ENCODE measurements around the gene TNRC6B.

TNRC6B gene

GRCh38 chr22:40364431-40364830 is 186.7 kb downstream of the TNRC6B start:
- Histone ChIP-seq H4K91ac (ENCODE audit: low read length) (no peak overlapping the region), H3K18ac (ENCODE audit: low read depth in 1 of 2, low read length in 2 of 2) (no peak overlapping the region), H3K4ac (ENCODE audit: low read depth in 1 of 2, low read length in 2 of 2) (no peak overlapping the region), H3K4me1 (ENCODE audit: control insufficient read depth, insufficient read depth, low read depth, low read length) (peaks cover 8% of the 10 kb centered on the region), H3K14ac (ENCODE audit: low read length in 2 of 2) (no peak overlapping the region), H3K9me3 (ENCODE audit: control insufficient read depth, low read length) (no peaks in the 10 kb centered on the region), H3K9ac (ENCODE audit: low read length) (no peak overlapping the region), H3K79me1 (replicated peaks; ENCODE audit: low read length, poor library complexity, severe bottlenecking) (peaks cover 17% of the 10 kb centered on the region), H3K4me3 (ENCODE audit: insufficient read depth in 1 of 2, low read depth in 1 of 2, low read length in 2 of 2) (no peak overlapping the region), H3K23ac (ENCODE audit: low read length in 2 of 2) (no peak overlapping the region), H3K27ac (ENCODE audit: low read length, poor library complexity, severe bottlenecking) (peak overlapping the region; percentile 3), H3K4me2 (ENCODE audit: low read length, poor library complexity, severe bottlenecking) (no peak overlapping the region), H2BK120ac (ENCODE audit: low read depth, low read length) (no peak overlapping the region), H2AK5ac (ENCODE audit: low read length, severe bottlenecking) (peak overlapping the region; percentile 2), H2BK5ac (ENCODE audit: low read depth, low read length, poor library complexity, severe bottlenecking) (no peak overlapping the region), H2BK15ac (ENCODE audit: low read depth, poor library complexity, severe bottlenecking) (no peak overlapping the region), H4K8ac (ENCODE audit: low read length) (no peak overlapping the region), H3K36me3 (ENCODE audit: control insufficient read depth in 1 of 2, insufficient read depth in 2 of 2, low read depth in 1 of 2, low read length in 2 of 2) (peaks cover 51 to 85% of the 10 kb centered on the region in 2 experiments), H2BK12ac (ENCODE audit: low read length in 2 of 2) (no peak overlapping the region), H2AFZ (ENCODE audit: low read depth, low read length) (no peak overlapping the region), H3K27me3 (ENCODE audit: control insufficient read depth in 1 of 2, insufficient read depth in 1 of 2, low read length in 2 of 2) (no peaks in the 10 kb centered on the region)
- no peak for DNase-seq
- 79% methylated on average over 1 of the region's 1 CpG for WGBS

GRCh38 chr22:40366068-40366467 is 188.3 kb downstream of the TNRC6B start:
- Histone ChIP-seq H3K4ac (ENCODE audit: low read depth in 1 of 2, low read length in 2 of 2) (no peak overlapping the region), H3K4me2 (ENCODE audit: low read length, poor library complexity, severe bottlenecking) (no peak overlapping the region), H3K27ac (ENCODE audit: low read length, poor library complexity, severe bottlenecking) (no peak overlapping the region), H3K14ac (ENCODE audit: low read length in 2 of 2) (no peak overlapping the region), H4K8ac (ENCODE audit: low read length) (no peak overlapping the region), H2AK5ac (ENCODE audit: low read length, severe bottlenecking) (no peak overlapping the region), H2AFZ (ENCODE audit: low read depth, low read length) (no peak overlapping the region), H3K4me1 (ENCODE audit: control insufficient read depth, insufficient read depth, low read depth, low read length) (peaks cover 9% of the 10 kb centered on the region), H3K4me3 (ENCODE audit: insufficient read depth in 1 of 2, low read depth in 1 of 2, low read length in 2 of 2) (no peak overlapping the region), H3K23ac (ENCODE audit: low read length in 2 of 2) (no peak overlapping the region), H2BK120ac (ENCODE audit: low read depth, low read length) (no peak overlapping the region), H2BK5ac (ENCODE audit: low read depth, low read length, poor library complexity, severe bottlenecking) (no peak overlapping the region), H3K18ac (ENCODE audit: low read depth in 1 of 2, low read length in 2 of 2) (no peak overlapping the region), H4K91ac (ENCODE audit: low read length) (no peak overlapping the region), H2BK15ac (ENCODE audit: low read depth, poor library complexity, severe bottlenecking) (no peak overlapping the region), H3K36me3 (ENCODE audit: control insufficient read depth in 1 of 2, insufficient read depth in 2 of 2, low read depth in 1 of 2, low read length in 2 of 2) (peaks cover 37 to 69% of the 10 kb centered on the region in 2 experiments), H3K9me3 (ENCODE audit: control insufficient read depth, low read length) (no peaks in the 10 kb centered on the region), H3K27me3 (ENCODE audit: control insufficient read depth in 1 of 2, insufficient read depth in 1 of 2, low read length in 2 of 2) (no peaks in the 10 kb centered on the region), H3K9ac (ENCODE audit: low read length) (no peak overlapping the region), H2BK12ac (ENCODE audit: low read length in 2 of 2) (no peak overlapping the region), H3K79me1 (replicated peaks; ENCODE audit: low read length, poor library complexity, severe bottlenecking) (peaks cover 10% of the 10 kb centered on the region)
- WGBS = 98% methylated on average over 2 of the region's 2 CpGs
- no peak for DNase-seq

GRCh38 chr22:40367342-40367741 is 189.6 kb downstream of the TNRC6B start:
- H2BK12ac ChIP-seq (ENCODE audit: low read length in 2 of 2) = no peak overlapping the region
- no peak overlapping the region for H4K91ac ChIP-seq (ENCODE audit: low read length)
- no peak overlapping the region for H3K4me3 ChIP-seq (ENCODE audit: insufficient read depth in 1 of 2, low read depth in 1 of 2, low read length in 2 of 2)
- no peak overlapping the region for H3K9ac ChIP-seq (ENCODE audit: low read length)
- no peak overlapping the region for H2BK5ac ChIP-seq (ENCODE audit: low read depth, low read length, poor library complexity, severe bottlenecking)
- H3K4me1 ChIP-seq (ENCODE audit: control insufficient read depth, insufficient read depth, low read depth, low read length) = peaks cover 9% of the 10 kb centered on the region
- no peak overlapping the region for H3K23ac ChIP-seq (ENCODE audit: low read length in 2 of 2)
- H4K8ac ChIP-seq (ENCODE audit: low read length) = no peak overlapping the region
- H3K14ac ChIP-seq (ENCODE audit: low read length in 2 of 2) = no peak overlapping the region
- no peak for DNase-seq
- H2BK15ac ChIP-seq (ENCODE audit: low read depth, poor library complexity, severe bottlenecking) = no peak overlapping the region
- peaks cover 28 to 56% of the 10 kb centered on the region in 2 experiments for H3K36me3 ChIP-seq (ENCODE audit: control insufficient read depth in 1 of 2, insufficient read depth in 2 of 2, low read depth in 1 of 2, low read length in 2 of 2)
- H3K4me2 ChIP-seq (ENCODE audit: low read length, poor library complexity, severe bottlenecking) = no peak overlapping the region
- no peak overlapping the region for H3K4ac ChIP-seq (ENCODE audit: low read depth in 1 of 2, low read length in 2 of 2)
- H3K18ac ChIP-seq (ENCODE audit: low read depth in 1 of 2, low read length in 2 of 2) = no peak overlapping the region
- no peaks in the 10 kb centered on the region for H3K27me3 ChIP-seq (ENCODE audit: control insufficient read depth in 1 of 2, insufficient read depth in 1 of 2, low read length in 2 of 2)
- H2AFZ ChIP-seq (ENCODE audit: low read depth, low read length) = no peak overlapping the region
- H3K27ac ChIP-seq (ENCODE audit: low read length, poor library complexity, severe bottlenecking) = no peak overlapping the region
- no peak overlapping the region for H2AK5ac ChIP-seq (ENCODE audit: low read length, severe bottlenecking)
- H2BK120ac ChIP-seq (ENCODE audit: low read depth, low read length) = no peak overlapping the region
- WGBS = 93% methylated on average over 5 of the region's 6 CpGs
- peaks cover 8% of the 10 kb centered on the region for H3K79me1 ChIP-seq (replicated peaks; ENCODE audit: low read length, poor library complexity, severe bottlenecking)
- no peaks in the 10 kb centered on the region for H3K9me3 ChIP-seq (ENCODE audit: control insufficient read depth, low read length)

DNA sequence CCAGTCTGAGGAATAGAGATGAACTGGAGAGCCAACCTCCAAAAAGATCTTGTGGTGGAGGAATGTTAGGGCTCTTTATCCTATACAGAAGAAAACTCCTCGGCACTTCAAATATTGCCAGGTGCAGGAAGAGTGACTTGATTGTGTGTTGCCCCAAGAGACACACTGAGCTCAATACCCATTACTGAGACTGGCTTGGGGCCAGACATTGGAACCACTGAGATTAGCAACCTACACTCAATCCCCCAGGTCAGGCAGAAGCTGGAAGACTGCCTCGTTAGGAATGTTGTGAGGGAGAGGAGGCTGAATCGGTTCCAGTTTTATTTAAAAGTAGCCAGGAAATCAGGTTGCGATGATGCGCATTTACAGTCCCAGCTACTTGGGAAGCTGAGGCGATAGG is 190.3 kb downstream of the TNRC6B start:
- Histone ChIP-seq H3K14ac (ENCODE audit: low read length in 2 of 2) (no peak overlapping the region), H3K79me1 (replicated peaks; ENCODE audit: low read length, poor library complexity, severe bottlenecking) (peaks cover 10% of the 10 kb centered on the region), H2BK120ac (ENCODE audit: low read depth, low read length) (no peak overlapping the region), H2AFZ (ENCODE audit: low read depth, low read length) (no peak overlapping the region), H3K4me1 (ENCODE audit: control insufficient read depth, insufficient read depth, low read depth, low read length) (peaks cover 7% of the 10 kb centered on the region), H3K23ac (ENCODE audit: low read length in 2 of 2) (no peak overlapping the region), H2BK15ac (ENCODE audit: low read depth, poor library complexity, severe bottlenecking) (no peak overlapping the region), H3K4ac (ENCODE audit: low read depth in 1 of 2, low read length in 2 of 2) (no peak overlapping the region), H4K8ac (ENCODE audit: low read length) (no peak overlapping the region), H3K9me3 (ENCODE audit: control insufficient read depth, low read length) (no peaks in the 10 kb centered on the region), H3K4me2 (ENCODE audit: low read length, poor library complexity, severe bottlenecking) (no peak overlapping the region), H3K27me3 (ENCODE audit: control insufficient read depth in 1 of 2, insufficient read depth in 1 of 2, low read length in 2 of 2) (no peaks in the 10 kb centered on the region), H2AK5ac (ENCODE audit: low read length, severe bottlenecking) (no peak overlapping the region), H4K91ac (ENCODE audit: low read length) (no peak overlapping the region), H2BK5ac (ENCODE audit: low read depth, low read length, poor library complexity, severe bottlenecking) (no peak overlapping the region), H3K18ac (ENCODE audit: low read depth in 1 of 2, low read length in 2 of 2) (no peak overlapping the region), H3K36me3 (ENCODE audit: control insufficient read depth in 1 of 2, insufficient read depth in 2 of 2, low read depth in 1 of 2, low read length in 2 of 2) (peaks cover 24 to 50% of the 10 kb centered on the region in 2 experiments), H2BK12ac (ENCODE audit: low read length in 2 of 2) (no peak overlapping the region), H3K9ac (ENCODE audit: low read length) (no peak overlapping the region), H3K4me3 (ENCODE audit: insufficient read depth in 1 of 2, low read depth in 1 of 2, low read length in 2 of 2) (no peak overlapping the region), H3K27ac (ENCODE audit: low read length, poor library complexity, severe bottlenecking) (no peak overlapping the region)
- DNase-seq = no peak
- 97% methylated on average over 6 of the region's 6 CpGs for WGBS

Measured in mesenchymal stem cell (in vitro differentiated cells and primary cell).